Neuronal stem cell (in vitro differentiated cells): ENCODE data around the gene KCNG4.

Source experiments
- DNase-seq: peaks from one replicate; pipeline ENCODE4 v3.0.0-alpha.2; 2013; ENCODE audit warnings: low spot score
- H2AFZ ChIP-seq: one replicate; pipeline ENCODE4 v1.6.1; 2013; ENCODE audit warnings: mild to moderate bottlenecking, low read length, inconsistent platforms
- H2AK5ac ChIP-seq: 2 replicates; pipeline ENCODE4 v1.6.1; 2013; ENCODE audit warnings: low read depth, mild to moderate bottlenecking, inconsistent platforms, low read length, moderate library complexity, mixed read lengths
- H2BK120ac ChIP-seq: 2 replicates; pipeline ENCODE4 v1.6.1; 2013; ENCODE audit warnings: low read depth, mild to moderate bottlenecking, inconsistent platforms, low read length, moderate library complexity, mixed read lengths
- H2BK12ac ChIP-seq: one replicate; pipeline ENCODE4 v1.6.1; 2013; ENCODE audit warnings: low read length, inconsistent platforms
- H2BK15ac ChIP-seq: 2 replicates; pipeline ENCODE4 v1.6.1; 2013; ENCODE audit warnings: mild to moderate bottlenecking, low read length, inconsistent platforms, mixed read lengths
- H2BK5ac ChIP-seq: one replicate; pipeline ENCODE4 v1.6.1; 2013; ENCODE audit warnings: inconsistent platforms, mild to moderate bottlenecking, low read length, moderate library complexity
- H3K14ac ChIP-seq: one replicate; pipeline ENCODE4 v1.6.1; 2013; ENCODE audit warnings: low read length, inconsistent platforms
- H3K18ac ChIP-seq: 2 replicates; pipeline ENCODE4 v1.6.1; 2013; ENCODE audit warnings: low read length, inconsistent platforms
- H3K23ac ChIP-seq: 2 replicates; pipeline ENCODE4 v1.6.1; 2013; ENCODE audit warnings: low read depth, mild to moderate bottlenecking, mixed read lengths, low read length, inconsistent platforms; ENCODE audit not compliant: poor library complexity
- H3K27ac ChIP-seq: replicated peaks from 3 replicates; pipeline ENCODE4 v1.5.1; 2013; ENCODE audit warnings: low read length, inconsistent platforms
- H3K27me3 ChIP-seq, 3 experiments: 2 replicates each; pipeline ENCODE4 v1.6.1; 2013; ENCODE audit warnings: low read length in 3 of 3, mild to moderate bottlenecking in 2 of 3, inconsistent platforms in 1 of 3, low read depth in 1 of 3, mixed read lengths in 1 of 3, moderate library complexity in 1 of 3; ENCODE audit not compliant: control insufficient read depth in 3 of 3, insufficient read depth in 3 of 3
- H3K36me3 ChIP-seq, 2 donors: replicated peaks in 1 of 2; 2 replicates each; pipeline ENCODE4 v1.6.1; 2013; ENCODE audit warnings: low read length in 2 of 2; ENCODE audit not compliant: control insufficient read depth in 2 of 2, insufficient read depth in 2 of 2
- H3K4ac ChIP-seq: 2 replicates; pipeline ENCODE4 v1.6.1; 2013; ENCODE audit warnings: inconsistent platforms, mild to moderate bottlenecking, low read length, moderate library complexity
- H3K4me1 ChIP-seq, 2 donors: 1 replicate in 1 of 2; 2 replicates in 1 of 2; pipeline ENCODE4 v1.6.1; 2013; ENCODE audit warnings: low read length in 2 of 2, low read depth in 1 of 2; ENCODE audit not compliant: control insufficient read depth in 2 of 2, insufficient read depth in 1 of 2
- H3K4me2 ChIP-seq: one replicate; pipeline ENCODE4 v1.6.1; 2013; ENCODE audit warnings: mild to moderate bottlenecking, low read length, inconsistent platforms; ENCODE audit not compliant: insufficient read depth, poor library complexity, severe bottlenecking
- H3K4me3 ChIP-seq, 2 donors: 2 replicates each; pipeline ENCODE4 v1.5.1; 2013; ENCODE audit warnings: low read length in 2 of 2, mild to moderate bottlenecking in 2 of 2, inconsistent platforms in 1 of 2, moderate library complexity in 1 of 2
- H3K79me1 ChIP-seq: one replicate; pipeline ENCODE4 v1.6.1; 2013; ENCODE audit warnings: low read depth, mild to moderate bottlenecking, inconsistent platforms, low read length, moderate library complexity
- H3K9ac ChIP-seq: one replicate; pipeline ENCODE4 v1.6.1; 2013; ENCODE audit warnings: mild to moderate bottlenecking, low read depth, low read length, inconsistent platforms; ENCODE audit not compliant: poor library complexity
- H3K9me3 ChIP-seq, 2 donors: replicated peaks in 1 of 2; 2 replicates each; pipeline versions ENCODE3 to v1.6.1; 2013; ENCODE audit warnings: low read length in 2 of 2, mild to moderate bottlenecking in 2 of 2, inconsistent platforms in 1 of 2, low read depth in 1 of 2, mixed read lengths in 1 of 2, moderate library complexity in 1 of 2; ENCODE audit not compliant: control insufficient read depth in 2 of 2, insufficient read depth in 1 of 2
- H4K8ac ChIP-seq: one replicate; pipeline ENCODE4 v1.6.1; 2013; ENCODE audit warnings: low read depth, mild to moderate bottlenecking, inconsistent platforms, low read length, moderate library complexity
- H4K91ac ChIP-seq: one replicate; pipeline ENCODE4 v1.6.1; 2013; ENCODE audit warnings: low read length, low read depth, mild to moderate bottlenecking, inconsistent platforms; ENCODE audit not compliant: poor library complexity
- WGBS, 2 donors: extraction: QIAGEN DNeasy Blood & Tissue Kit; methylation state at CpG; one replicate each; pipeline ENCODE4 v1.1.7; 2013; ENCODE audit warnings: missing lambda C conversion rate in 2 of 2, mixed read lengths in 1 of 2; ENCODE audit not compliant: insufficient read length in 2 of 2, insufficient replicate concordance in 1 of 2; ENCODE audit errors: extremely low coverage in 2 of 2; 5-methylcytosine and 5-hydroxymethylcytosine counted together

Gene KCNG4

DNA sequence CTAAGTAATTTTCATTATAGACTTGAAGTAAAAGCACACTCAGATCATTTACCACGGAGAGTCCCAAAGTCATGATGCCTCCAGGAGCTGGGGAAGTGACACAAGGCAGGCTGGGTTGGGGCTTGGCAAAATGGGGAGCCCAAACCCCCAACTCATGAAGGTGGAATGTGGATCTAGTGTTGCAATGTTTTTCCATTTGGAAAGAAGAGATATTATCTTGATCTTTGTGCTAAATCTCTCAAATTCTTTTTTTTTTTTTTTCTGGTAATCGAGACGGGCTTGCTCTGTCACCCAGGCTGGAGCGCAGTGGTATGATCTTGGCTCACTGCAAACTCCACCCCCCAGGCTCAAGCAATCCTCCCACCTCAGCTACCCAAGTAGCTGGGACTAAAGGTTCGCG, 7.5 kb upstream of the KCNG4 start:
- Histone ChIP-seq H4K91ac (no peak overlapping the region), H4K8ac (no peak overlapping the region), H3K18ac (no peak overlapping the region), H2AK5ac (no peak overlapping the region), H3K4ac (no peak overlapping the region), H3K79me1 (no peaks in the 10 kb centered on the region), H3K14ac (no peak overlapping the region), H3K23ac (no peak overlapping the region), H3K27ac (no peak overlapping the region), H3K27me3 (peaks cover 0 to 26% (median 1%) of the 10 kb centered on the region in 3 experiments), H2BK120ac (no peak overlapping the region), H3K4me1 (peaks cover 0 to 6% of the 10 kb centered on the region in 2 donors), H2BK12ac (no peak overlapping the region), H2BK5ac (no peak overlapping the region), H2BK15ac (no peak overlapping the region), H3K9me3 (peaks cover 2% of the 10 kb centered on the region in 2 donors), H3K9ac (no peak overlapping the region), H3K36me3 (peaks cover 0 to 2% of the 10 kb centered on the region in 2 donors), H3K4me3 (no peak overlapping the region), H2AFZ (no peak overlapping the region), H3K4me2 (no peak overlapping the region)
- DNase-seq, result no peak
- WGBS, 2 donors, result no CpG with 5 or more reads among the region's 6 CpGs

DNA sequence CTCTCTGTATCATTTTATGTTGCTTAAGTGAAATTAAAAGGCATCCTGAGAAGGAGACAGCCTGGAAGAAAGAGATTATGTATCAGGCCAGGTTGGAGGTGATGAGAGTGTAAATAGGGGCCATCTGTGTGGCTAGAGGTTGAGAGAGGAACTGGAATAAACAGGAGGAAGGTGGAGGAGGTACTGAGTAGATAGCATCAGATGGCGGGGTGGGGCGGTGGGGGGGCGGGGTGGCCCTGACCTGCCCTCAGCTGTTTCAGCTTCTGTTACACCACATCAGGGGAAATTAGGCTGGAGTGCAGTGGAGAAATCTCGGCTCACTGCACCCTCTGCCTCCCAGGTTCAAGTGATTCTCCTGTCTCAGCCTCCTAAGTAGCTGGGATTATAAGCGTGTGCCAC, 6.9 kb upstream of the KCNG4 start:
- H2BK120ac ChIP-seq, result no peak overlapping the region
- H3K18ac ChIP-seq, result no peak overlapping the region
- H2AK5ac ChIP-seq, result no peak overlapping the region
- no peak overlapping the region for H3K23ac ChIP-seq
- no peak overlapping the region for H2AFZ ChIP-seq
- H3K9ac ChIP-seq, result no peak overlapping the region
- no peak overlapping the region for H3K4ac ChIP-seq
- H3K36me3 ChIP-seq, result peaks cover 0 to 2% of the 10 kb centered on the region in 2 donors
- H4K91ac ChIP-seq, result no peak overlapping the region
- WGBS, 2 donors, result no CpG with 5 or more reads among the region's 5 CpGs
- DNase-seq, result no peak
- H4K8ac ChIP-seq, result no peak overlapping the region
- no peak overlapping the region for H3K14ac ChIP-seq
- H3K27me3 ChIP-seq, result peaks cover 0 to 26% (median 1%) of the 10 kb centered on the region in 3 experiments
- no peak overlapping the region for H2BK15ac ChIP-seq
- no peak overlapping the region for H3K4me3 ChIP-seq
- no peak overlapping the region for H3K4me2 ChIP-seq
- H3K27ac ChIP-seq, result no peak overlapping the region
- no peak overlapping the region for H2BK12ac ChIP-seq
- H3K79me1 ChIP-seq, result no peaks in the 10 kb centered on the region
- peaks cover 2% of the 10 kb centered on the region in 2 donors for H3K9me3 ChIP-seq
- peaks cover 0 to under 1% of the 10 kb centered on the region in 2 donors for H3K4me1 ChIP-seq
- no peak overlapping the region for H2BK5ac ChIP-seq

DNA sequence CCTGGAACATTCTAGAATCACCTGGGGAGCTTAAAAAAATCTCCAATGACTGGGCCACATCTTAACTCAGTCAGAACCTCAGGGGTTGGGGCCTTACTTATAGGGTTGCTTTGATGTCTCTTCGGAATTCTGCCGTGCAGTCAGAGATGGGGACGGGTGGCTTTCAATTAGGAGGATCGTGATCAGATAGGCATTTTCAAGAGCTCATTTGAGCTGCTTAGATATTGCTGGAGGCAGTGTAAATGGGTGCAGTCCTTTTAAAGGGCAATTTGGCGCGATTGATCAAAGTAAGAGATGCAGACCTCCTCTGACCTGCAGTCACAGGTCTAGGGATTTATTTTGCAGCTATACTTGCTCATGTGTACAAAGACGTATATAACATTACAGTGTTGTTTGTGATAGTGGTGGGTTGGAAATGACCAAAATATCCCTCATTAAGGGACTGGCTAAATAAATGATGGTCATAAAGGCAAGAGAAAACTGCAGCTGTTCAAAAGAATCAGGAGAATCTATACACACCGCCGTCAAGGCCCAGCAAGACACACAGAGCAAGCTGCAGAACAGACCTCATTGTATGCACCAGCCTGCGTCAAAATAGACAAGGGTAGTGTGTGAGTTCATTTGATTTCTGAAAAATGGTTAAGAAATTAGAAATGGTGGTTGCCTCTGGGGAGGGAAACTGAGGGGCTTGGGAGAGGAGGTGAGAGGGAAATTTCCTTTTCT, 6.3 kb upstream of the KCNG4 start:
- Histone ChIP-seq H3K14ac (no peak overlapping the region), H2BK12ac (no peak overlapping the region), H4K8ac (no peak overlapping the region), H3K9ac (no peak overlapping the region), H3K18ac (no peak overlapping the region), H3K4me1 (no peaks in the 10 kb centered on the region), H4K91ac (no peak overlapping the region), H2BK5ac (no peak overlapping the region), H3K4ac (no peak overlapping the region), H3K27ac (no peak overlapping the region), H3K9me3 (peaks cover 2% of the 10 kb centered on the region in 2 donors), H3K36me3 (peaks cover 0 to 2% of the 10 kb centered on the region in 2 donors), H3K27me3 (peaks cover 0 to 26% (median 1%) of the 10 kb centered on the region in 3 experiments), H2BK120ac (no peak overlapping the region), H3K23ac (no peak overlapping the region), H3K4me2 (no peak overlapping the region), H2AFZ (no peak overlapping the region), H3K79me1 (no peaks in the 10 kb centered on the region), H2AK5ac (no peak overlapping the region), H2BK15ac (no peak overlapping the region), H3K4me3 (no peak overlapping the region)
- no peak for DNase-seq
- WGBS, 2 donors, result no CpG with 5 or more reads among the region's 10 CpGs

- no peak overlapping the region for H3K27ac ChIP-seq
- H3K18ac ChIP-seq, result no peak overlapping the region
- peaks cover 0 to 2% of the 10 kb centered on the region in 2 donors for H3K36me3 ChIP-seq
- peak overlapping the region; percentile 45 for H3K23ac ChIP-seq
- H3K4me1 ChIP-seq, result peaks cover 0 to 4% of the 10 kb centered on the region in 2 donors
- no peak overlapping the region for H4K8ac ChIP-seq
- no peak overlapping the region for H3K9ac ChIP-seq
- H2BK120ac ChIP-seq, result no peak overlapping the region
- no peak overlapping the region for H3K4me3 ChIP-seq
- no peaks in the 10 kb centered on the region for H3K79me1 ChIP-seq
- DNase-seq, result no peak
- H3K9me3 ChIP-seq, result peaks cover 2% of the 10 kb centered on the region in 2 donors
- H2AK5ac ChIP-seq, result no peak overlapping the region
- H3K4ac ChIP-seq, result peak overlapping the region; percentile 30
- no peak overlapping the region for H2BK15ac ChIP-seq
- H2BK12ac ChIP-seq, result no peak overlapping the region
- no CpG with 5 or more reads among the region's 2 CpGs for WGBS, 2 donors
- H2BK5ac ChIP-seq, result no peak overlapping the region
- no peak overlapping the region for H3K4me2 ChIP-seq
- no peak overlapping the region for H2AFZ ChIP-seq
- H3K14ac ChIP-seq, result no peak overlapping the region
- H4K91ac ChIP-seq, result no peak overlapping the region
- peaks cover 0 to 36% (median 1%) of the 10 kb centered on the region in 3 experiments for H3K27me3 ChIP-seq
Measured at GRCh38 chr16:84244728-84245127, 4.9 kb upstream of the KCNG4 start.
